Measurements from ENCODE around the gene PLAGL1.

Gene PLAGL1

DNA sequence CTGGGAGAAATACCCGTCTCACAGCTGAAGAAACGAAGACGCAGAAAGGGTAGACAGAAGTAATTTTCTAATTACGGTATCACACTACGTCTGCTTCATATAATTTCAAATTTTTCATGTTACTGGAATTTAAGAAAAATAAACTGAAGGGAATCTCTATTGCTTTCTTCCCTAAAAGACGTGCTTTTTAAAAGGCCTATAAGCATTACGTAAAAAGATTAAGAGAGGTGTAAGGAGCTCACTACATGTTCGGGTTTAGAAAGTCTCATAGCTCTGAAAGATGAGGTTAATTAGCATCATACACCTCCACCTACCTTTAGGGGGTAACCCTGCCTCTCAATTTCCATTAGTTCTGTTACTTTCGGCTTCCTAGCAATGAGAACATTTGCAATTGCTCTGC, 787 bp upstream of the PLAGL1 start:
- DNase-seq: no peak

DNA sequence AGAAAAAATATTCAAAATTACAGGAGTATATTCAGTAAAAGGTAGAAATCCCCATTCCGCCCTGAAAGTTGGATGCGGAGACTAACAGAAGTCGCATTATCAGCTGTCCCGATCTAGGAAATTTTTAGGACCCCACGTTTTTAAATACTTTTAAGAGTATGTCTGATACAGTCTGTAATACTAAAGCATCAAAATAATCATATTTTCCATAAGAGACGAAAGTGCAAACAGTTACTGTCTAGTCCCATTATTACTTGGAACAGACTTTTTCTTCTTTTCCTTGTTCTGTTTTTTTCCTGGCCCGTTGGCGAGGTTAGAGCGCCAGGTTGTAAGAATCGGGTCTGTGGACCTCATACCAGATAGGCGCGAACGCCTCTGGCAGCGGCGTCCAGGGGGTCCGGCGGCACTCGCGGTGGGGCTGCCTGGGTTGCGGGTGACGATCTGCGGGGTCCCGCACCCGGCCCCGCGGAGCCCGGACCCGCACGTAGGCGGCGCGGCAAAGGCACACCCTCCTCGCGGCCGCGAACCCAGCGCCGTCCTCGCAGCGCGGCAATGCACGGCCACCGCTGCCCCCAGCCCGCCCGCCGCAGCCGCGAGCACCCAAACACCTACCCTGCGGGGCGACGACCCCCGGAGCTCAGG, 460 bp downstream of the PLAGL1 start:
- no peak for DNase-seq

DNA sequence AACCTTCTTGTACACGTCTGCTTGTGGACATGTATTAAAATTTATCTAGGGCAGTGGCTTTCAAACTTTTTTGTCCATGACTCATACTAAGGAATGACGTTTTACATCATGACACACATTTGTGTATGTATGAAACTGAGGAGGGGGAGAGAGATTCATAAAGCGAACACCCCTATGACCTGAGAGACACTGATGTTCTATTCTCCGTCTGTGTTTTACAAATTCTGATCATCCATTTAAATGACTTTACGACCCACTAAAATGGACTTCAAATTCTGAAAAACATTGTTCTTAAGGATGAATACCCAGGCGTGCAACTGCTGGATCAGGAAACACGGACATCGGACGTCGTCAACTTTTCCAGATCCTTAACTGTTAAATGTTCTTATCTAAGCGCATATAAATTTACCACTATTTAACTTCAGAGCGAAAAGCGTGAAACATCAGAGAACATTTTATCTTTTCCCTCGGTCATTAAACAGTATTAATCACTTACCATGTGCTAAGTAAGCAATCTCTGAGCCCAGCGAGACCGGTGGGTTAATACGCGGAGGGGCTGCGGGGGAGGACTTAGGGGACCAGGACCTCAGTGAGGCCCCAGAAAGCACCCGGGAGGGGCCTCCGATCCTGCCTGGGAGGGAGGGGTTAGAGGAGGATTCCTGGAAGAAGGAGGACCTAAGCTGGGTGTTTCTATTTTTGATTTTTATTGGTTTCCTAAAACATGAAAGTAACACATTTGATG, 1.2 kb downstream of the PLAGL1 start:
- no peak for DNase-seq

DNA sequence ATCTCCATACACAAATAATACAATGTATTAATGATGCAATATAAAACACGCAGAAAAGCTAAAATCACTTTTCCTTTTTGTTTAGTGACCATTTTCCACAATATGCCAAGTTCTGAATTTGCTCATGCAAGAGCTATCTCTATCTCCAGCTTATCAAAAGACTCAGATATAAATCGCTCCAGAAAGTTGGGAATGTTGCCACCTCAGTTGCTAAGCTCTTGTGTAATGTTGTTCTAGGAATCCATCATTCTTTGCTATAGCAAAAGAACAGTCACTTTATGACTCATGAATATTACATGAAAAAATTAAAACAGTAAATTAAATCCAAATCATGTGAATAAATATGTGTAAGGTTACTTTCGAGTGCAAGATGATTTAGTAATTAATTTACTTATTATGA, 8.7 kb downstream of the PLAGL1 start:
- no peak for DNase-seq

DNA sequence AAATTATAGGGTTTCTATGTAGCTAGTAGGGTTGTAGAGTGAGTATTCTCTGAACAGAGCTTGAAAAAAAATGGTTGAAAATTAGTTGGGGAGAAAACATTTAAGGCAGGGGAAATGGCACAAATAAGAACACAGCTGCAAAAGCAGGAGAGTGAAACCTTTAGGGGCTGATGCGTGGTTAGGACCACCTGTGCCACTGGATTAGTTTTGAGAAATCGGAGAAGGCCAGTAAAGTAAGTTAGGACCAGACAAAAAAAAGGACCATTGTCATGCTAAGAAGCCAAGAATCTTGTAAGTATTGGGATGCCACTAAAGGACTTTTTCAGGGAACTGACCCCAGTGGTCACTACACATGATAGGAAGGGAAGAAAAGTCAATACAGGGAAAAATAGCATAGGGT, 9.4 kb downstream of the PLAGL1 start:
- DNase-seq: no peak

DNA sequence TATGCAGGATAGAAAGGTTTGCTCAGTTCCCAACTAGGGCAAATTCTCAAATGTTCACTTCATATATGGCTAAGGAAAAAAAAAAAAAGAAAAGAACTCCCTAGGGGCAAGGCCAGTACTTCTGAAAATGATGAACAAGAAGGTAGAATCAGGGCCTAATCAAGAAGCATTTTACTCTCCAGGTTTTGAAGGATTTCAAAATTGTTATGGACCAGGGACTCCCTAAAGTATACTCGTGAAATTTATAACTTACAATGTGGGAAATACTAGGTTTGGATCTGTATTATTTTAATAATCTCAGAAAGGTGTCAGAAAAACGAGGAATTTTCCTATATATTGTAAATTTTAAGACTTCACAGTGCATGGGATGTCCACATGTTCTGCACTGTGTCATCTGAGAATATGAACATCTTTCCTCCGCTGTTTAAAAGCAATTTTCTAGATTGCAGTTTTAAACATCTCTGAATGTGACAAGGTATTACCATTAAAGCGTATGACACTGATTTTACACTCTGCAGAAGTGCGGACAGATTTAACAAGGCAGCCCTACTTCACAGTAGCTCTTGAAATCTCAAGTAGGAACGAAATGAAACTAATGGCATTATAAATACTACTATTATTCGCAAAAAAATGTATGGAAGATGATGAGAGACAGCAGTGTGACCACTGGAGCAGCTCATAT, 14.0 kb downstream of the PLAGL1 start:
- DNase-seq: no peak

DNA sequence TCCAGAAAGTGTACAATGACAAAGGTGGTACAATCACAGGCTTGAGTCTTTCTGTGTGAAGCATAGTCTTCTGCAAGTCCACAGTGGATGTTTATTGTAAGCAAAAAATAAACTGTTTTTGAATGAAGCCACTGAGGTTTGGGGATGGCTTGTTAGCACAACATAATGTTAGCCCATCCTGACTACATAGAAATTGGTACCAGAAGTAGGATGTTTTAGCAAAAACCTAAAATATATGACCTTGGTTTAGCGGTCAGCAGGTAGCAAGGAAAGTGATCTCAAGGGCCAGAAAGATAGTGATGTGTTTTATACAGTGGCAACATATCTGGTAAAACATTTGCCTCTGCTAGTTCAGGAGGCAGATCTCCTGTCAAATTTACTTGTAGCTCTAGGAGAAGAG, 15.8 kb downstream of the PLAGL1 start:
- no peak for DNase-seq

DNA sequence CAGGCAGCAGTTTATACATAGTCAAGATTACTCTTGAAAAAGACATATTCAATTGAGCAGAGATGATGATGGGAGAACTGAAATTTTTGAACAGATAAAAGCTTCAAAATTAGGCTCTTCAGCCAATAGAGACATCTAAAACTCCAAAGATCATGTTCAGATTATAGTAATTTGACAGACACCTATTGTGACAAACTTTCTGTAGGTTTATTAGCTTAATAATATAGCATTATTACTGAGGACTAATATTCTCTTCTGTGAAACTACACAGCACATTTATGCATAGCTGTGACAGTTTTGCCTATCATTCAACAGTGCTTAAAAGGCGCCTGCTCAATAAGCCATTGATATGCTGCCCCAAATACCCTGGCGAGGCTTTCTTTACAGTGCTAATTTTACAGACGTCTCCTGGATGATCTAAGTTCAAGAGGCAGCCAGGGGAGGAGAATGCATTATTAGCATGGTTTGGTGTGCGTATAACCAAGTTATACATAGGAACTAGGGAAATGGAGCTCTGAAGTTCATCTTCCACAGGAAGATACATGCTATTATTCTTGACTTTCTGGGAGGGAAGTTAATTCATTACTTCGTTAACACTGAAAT, 21.5 kb downstream of the PLAGL1 start:
- no peak for DNase-seq

DNA sequence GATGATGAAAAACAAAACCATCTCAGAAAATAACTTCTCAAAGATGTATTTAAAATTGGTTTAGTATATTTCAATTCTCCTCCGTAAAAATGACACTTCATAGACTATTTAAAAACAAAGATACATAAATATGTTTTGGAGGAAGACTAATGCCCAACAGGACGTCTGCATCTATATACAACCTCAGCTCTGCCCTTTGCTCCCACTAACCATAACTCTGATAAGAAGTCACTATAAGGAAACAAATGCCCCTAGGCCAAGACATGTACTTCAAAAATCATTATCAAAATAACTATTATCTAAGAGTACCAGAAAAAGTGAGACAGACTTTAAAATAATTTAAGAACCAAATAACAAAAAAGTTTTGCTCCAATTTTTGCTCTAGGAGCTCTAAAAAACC, 23.4 kb downstream of the PLAGL1 start:
- DNase-seq: no peak

DNA sequence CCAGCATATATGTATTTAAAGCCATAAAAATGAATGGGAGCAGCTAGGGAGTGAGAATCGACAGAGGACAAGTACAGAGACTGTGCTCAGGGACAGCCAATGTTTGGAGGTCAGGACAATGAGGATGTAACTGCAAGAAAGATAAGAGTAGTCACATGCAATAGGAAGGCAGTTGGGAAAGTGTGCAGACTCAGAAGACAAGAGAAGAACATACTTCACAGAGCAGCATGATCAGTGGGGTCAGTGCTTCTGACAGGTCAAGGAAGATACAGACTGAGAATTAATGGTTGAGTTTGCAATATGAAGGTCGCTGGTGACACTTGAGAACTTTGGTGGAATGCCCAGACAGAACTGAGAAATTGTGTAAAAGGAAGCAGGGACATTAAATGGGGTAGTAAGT, 25.1 kb downstream of the PLAGL1 start:
- no peak for DNase-seq

DNA sequence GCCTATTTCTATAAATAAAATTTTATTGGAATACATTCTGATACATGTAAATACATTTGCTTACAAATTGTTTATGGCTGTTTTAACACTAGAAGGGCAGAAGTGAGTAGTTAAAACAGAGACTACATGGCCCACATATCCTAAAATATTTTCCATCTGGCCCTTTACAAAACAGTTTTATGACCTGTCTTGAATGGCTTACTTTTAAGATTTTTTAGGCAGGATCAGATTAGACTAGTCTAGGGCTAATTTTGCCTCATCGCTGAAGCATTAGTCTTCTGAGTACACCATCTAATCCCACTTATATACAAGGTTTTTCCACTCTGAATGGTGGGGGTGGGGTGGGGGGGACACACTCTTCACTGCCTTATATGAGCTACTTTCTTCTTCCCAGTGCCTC, 27.1 kb downstream of the PLAGL1 start:
- DNase-seq: no peak

DNA sequence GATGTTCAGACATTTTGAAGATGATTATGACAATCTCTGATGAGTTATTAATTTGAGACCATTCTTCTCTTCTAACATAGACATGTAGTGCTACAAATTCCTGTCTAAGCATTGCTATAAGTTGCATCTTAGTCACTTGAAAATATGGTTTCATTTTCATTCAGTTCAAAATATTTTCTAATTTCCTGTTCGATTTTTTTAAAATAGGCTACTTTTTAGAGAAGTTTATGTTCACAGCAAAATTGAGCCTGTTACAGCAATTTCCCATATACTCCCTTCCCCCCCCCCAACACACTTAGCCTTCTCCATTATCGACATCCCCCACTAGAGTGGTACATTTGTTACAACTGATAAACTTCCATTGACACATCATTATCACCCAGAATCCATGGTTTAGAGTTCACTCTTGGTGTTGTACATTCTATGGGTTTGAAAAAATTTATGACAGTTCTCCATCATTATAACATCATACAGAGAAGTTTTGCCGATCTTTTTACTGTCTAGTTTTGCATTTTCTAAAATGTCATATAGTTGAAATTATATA, 31.2 kb downstream of the PLAGL1 start:
- no peak for DNase-seq

DNA sequence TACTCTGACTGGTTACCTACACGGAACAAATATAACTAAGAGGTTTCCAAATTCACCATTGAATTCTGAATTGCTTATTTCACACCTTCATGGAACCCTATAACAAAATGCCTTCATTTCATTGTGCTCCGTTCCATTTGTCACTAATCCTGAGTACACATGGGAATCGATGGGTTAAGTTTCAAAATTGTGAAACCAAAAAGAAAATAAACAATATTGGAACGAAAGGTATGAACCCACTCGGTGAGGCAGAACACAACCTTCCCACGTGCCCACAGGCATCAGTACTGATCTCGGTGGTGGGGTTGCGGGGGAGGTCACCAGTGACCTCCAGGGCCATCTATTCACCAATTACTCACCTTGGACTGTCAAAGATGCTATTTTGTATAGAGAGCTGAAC, 34.0 kb downstream of the PLAGL1 start:
- no peak for DNase-seq

DNA sequence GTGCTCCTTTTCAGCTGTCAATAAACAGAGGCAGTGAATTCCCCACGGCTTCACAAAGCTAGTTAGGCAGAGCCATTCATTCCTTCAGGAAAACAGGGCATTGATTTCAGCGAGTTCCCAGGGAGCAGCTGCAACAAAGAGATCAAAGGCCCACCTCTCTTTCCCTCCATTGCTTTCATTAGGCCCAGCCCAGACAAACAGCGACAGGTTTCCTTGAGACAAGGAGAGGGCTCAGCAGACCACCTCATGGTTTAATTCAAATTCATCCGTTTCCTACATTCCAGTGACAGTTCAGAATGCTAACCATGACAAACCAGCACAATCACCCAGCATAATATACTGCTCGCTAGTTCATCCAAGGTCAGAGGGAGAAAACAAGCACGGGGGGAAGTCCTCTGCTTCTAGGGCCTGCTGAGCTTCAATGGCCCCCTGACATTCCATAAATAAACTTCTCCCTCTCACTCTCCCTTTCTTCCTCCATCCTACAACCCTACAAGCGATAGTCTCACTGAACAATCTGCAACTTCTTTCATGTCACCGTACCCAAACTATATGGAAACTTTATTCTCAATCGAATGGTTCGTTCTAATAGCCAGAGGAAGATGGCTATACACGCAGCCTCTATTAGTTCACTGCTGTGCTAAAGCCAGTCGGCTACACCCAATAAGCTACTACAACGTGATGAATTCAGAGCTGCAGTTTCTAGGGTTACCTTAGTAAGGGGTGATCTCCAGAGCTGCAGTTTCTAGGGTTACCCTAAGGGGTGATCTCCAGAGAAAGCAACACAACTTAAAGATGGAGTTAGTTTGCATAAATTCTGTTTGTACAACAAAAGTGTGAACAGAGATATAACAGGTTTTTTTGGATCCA, 34.7 kb downstream of the PLAGL1 start:
- DNase-seq: no peak

DNA sequence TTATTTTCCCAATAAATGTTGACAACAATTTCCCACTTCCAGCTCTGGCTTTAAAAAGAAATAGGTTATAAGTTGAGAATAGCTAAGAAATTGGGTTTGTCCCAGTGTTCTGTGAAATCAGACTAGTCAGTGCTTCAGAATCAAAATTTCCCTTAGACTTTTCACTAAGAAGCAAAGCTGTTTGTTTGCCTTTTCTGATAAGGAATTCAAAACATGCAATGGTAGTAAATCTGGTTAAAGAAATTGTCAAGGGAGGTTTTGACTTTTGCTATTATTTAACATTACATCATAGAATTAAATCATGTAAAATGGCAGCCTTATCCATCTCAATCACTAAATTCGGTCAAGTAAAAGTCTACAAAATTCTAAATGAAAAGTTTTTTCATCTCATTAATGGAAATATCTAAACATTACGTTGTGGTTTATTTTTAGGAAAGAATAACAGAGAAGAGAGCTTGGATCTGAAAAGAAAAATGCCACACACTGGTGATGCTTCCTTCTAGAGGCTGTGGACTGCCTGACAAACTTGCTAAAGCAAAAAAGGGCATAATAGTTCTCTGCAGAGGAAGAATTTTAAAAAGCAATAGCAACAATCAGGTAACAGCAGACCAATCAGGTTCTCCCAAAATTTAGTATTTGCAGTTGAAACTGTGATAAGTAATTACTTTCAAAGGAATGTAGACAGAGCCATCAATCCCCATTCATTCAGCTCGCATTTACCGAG, 36.4 kb downstream of the PLAGL1 start:
- no peak for DNase-seq

DNA sequence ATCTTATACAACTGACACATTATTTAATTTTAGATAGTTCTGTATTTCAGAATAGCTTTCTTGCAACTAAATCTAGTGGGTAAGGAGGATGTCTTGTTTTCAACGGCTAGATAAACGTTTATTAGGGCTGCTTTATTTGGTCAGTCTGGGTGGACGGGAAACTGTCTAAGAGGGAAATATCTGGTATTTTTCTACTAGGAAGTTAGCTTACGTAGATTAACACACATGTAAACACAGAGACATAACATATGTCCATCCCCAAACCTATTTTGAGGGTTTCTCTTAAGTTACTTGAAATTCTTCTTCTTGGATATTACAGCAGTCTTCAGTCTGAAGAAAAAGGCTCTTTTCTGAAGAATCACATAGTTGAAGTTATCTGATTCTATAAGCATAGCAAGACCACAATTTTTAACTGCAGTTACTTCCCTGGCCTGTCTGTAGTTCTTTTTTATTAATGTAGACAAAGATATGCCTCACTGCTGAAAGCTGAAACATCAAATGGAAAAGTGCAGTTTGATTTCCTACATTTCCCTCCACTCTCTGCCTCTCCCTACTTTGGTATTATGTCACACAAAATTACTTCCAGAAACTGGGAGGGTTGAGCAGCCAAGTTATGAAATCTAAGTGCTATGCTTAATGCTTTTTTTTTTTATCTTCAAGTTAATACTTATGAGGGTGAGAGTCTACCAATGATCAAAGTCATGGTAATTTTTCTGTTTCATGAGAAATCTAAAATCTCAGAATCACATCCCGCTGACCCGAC, 37.4 kb downstream of the PLAGL1 start:
- DNase-seq: no peak

DNA sequence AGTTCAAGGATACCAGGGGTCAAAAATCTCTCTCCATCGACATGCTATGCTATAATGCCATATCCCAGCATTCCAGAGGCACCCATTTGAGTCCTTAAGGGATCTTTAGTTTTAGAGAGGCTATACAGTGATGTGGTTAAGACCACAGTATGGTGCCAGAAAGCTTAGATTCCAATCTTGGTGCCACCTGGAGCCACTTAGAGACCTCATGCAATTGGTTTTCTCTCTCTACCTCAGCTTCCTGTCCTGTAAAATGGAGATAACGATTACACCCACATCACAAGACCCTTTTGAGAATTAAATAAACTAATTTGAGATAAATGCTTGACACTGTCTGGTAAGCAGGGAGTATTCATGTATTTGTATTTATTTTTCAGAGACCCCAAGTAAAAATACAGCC, 39.0 kb downstream of the PLAGL1 start:
- DNase-seq: no peak

DNA sequence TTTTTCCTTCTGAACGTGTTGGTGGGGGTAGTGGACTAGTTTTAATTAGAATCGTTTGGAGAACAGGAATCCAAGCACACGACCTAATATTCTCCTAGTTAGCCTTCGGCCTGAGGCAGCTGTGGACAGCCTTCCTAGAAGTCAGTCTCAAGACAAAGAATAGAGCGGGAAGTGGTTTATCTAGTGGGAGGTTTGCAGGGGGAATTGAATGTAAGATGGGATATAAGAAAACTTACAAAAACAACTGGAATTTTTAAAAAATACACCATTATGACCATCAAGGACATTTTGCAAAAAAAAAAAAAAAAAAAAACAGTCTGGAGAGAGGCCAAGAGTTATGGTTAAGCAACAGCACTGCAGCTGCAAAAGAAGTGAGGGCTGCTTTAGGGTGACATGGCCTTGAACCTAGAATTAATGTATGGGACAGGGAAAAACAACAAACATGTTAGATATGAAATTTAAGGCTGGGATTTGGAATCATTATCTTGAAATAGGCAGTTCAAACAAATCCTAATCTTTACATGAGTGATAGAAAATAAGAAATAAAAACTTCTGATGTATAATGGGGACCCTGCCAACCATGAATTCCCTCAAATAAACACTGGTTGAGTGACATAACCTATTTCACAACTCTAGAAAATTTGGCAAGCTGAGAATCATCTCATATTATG, 40.2 kb downstream of the PLAGL1 start:
- DNase-seq: no peak

DNA sequence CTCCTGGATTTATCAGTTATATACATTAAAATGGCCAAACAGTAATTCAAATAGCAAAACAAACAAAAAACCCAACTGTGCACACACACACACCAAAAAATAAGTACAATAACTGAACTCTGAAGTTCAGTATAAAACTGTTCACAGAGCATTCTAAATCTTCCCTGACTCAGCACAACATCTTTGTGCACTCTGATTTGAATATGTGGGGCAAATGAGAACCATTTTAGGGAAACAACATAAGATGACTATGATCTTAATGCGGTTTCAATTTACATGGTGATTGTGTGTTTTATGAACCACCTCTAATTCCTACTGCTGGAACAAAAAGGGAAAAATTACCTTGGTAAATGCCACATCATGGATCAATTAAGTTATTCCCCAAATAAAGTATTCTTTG, 41.7 kb downstream of the PLAGL1 start:
- DNase-seq: peak in 1 of 2 experiments; percentile 30

DNA sequence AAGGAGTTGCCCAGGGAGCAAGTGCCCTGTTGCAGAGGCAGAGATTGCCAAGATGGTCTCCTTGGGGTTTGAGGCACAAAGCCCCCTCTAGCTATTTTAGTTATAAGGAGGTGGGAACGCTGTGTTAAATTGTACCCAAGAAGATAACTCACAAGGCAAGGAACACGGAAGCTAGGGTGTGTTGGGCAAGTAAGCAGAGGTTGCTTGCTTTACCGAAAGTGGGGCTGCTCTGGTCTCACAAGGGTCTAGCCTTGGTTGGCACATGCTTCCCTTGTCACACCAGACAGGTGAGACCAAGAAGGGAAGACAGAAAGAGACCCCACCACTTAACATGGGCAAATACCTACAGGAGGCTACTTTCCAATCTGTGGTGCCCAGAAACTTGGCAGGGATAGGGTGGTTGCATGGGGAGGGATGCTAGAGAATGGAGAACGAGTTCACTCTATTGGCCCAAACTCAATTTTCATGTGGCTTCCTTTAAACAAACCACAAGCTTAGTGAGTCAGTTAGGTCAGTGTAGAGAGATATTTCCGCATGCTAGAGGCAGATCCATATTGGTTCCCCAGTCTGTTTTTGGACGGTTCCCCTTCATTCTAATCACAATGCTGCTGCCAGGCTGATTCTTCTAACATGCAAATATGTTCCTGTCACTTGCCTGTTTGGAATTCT, 42.4 kb downstream of the PLAGL1 start:
- DNase-seq: peak in 1 of 2 experiments; percentile 15
